8988T (cell line): ENCODE results near the gene SAP30BP.

Experiments
- DNase-seq: peaks from one replicate; pipeline ENCODE4 v3.0.0; 2011

Gene SAP30BP

GRCh38 chr17:75743625-75744206 is 76.6 kb downstream of the SAP30BP start:
- no peak for DNase-seq

- DNase-seq, result no peak
These were observed 81.6 kb downstream of the SAP30BP start for GRCh38 chr17:75748706-75749105.

GRCh38 chr17:75749545-75750389 is 82.6 kb downstream of the SAP30BP start:
- DNase-seq, result peak; percentile 64

GRCh38 chr17:75750661-75751423 is 83.7 kb downstream of the SAP30BP start:
- DNase-seq, result no peak

GRCh38 chr17:75751676-75752404 is 84.7 kb downstream of the SAP30BP start:
- no peak for DNase-seq

- no peak for DNase-seq
These were observed 85.2 kb downstream of the SAP30BP start for GRCh38 chr17:75752405-75752709.

- DNase-seq, result no peak
These were observed 85.8 kb downstream of the SAP30BP start for GRCh38 chr17:75752802-75753513.

- DNase-seq, result no peak
These were observed 86.6 kb downstream of the SAP30BP start for GRCh38 chr17:75753514-75754377.

- DNase-seq, result no peak
These were observed 87.5 kb downstream of the SAP30BP start for GRCh38 chr17:75754378-75755204.

- DNase-seq, result no peak
These were observed 88.2 kb downstream of the SAP30BP start for GRCh38 chr17:75755205-75755901.

- DNase-seq, result no peak
These were observed 88.9 kb downstream of the SAP30BP start for GRCh38 chr17:75755990-75756389.

GRCh38 chr17:75756451-75757085 is 89.4 kb downstream of the SAP30BP start:
- no peak for DNase-seq

- no peak for DNase-seq
These were observed 90.0 kb downstream of the SAP30BP start for GRCh38 chr17:75757086-75757681.
